ENCODE measurements around the gene INTS1.

The INTS1 gene

DNA sequence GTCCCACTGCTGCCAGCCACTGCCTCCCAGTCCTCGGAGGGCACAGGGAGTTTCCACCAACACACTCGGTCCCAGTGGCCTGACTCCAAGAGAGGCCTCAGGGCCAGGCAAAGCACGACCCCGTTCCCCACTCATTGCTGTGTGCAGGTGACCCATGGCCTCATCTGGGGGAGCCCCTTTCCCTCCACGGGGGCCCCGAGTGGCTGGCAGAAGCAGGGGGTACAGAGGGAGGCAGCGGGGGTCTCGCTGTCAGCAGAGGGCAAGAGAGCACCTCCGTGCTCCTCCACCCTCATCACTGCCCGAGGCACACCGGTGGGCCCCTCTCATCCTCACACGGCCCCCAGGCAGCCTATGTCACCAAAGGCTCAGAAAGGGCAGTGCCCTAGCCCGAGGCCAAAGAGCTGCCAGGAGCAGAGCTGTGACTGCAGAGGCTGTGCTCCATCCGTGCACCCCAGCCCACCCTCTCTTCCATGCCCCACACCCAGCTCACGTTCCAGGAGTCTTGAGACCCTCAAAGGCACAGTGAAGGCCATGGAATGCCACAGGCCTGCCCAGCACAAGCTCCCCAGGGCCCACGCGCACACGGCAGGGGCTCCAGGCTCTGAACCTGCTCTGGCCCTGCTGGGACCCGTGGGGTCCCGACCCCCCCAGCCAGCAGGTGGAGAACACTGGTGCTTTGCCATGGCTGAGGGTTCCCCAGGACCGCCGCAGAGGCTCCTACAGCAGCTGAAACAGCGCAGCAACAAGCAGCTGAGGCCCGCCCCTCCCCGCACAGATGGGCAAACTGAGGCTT, 70.9 kb downstream of the INTS1 start:
- H3K27me3 ChIP-seq (ENCODE audit: control insufficient read depth, low read length) = no peaks in the 10 kb centered on the region
- no peaks in the 10 kb centered on the region for H3K79me2 ChIP-seq (ENCODE audit: control insufficient read depth, low read length)
- H3K4me2 ChIP-seq (ENCODE audit: low read length) = no peak overlapping the region
- no peak overlapping the region for H3K27ac ChIP-seq (ENCODE audit: low read depth, low read length)
- TF ChIP-seq EZH2phosphoT487 (IDR thresholded peaks at IDR 0.05; ENCODE audit: borderline replicate concordance, low read length) = no peak
- TF ChIP-seq, protein P1, sequence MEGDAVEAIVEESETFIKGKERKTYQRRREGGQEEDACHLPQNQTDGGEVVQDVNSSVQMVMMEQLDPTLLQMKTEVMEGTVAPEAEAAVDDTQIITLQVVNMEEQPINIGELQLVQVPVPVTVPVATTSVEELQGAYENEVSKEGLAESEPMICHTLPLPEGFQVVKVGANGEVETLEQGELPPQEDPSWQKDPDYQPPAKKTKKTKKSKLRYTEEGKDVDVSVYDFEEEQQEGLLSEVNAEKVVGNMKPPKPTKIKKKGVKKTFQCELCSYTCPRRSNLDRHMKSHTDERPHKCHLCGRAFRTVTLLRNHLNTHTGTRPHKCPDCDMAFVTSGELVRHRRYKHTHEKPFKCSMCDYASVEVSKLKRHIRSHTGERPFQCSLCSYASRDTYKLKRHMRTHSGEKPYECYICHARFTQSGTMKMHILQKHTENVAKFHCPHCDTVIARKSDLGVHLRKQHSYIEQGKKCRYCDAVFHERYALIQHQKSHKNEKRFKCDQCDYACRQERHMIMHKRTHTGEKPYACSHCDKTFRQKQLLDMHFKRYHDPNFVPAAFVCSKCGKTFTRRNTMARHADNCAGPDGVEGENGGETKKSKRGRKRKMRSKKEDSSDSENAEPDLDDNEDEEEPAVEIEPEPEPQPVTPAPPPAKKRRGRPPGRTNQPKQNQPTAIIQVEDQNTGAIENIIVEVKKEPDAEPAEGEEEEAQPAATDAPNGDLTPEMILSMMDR (IDR thresholded peaks at IDR 0.05; ENCODE audit: low read depth, low read length, poor library complexity, severe bottlenecking) = no peak
- H3K9me2 ChIP-seq (replicated peaks; ENCODE audit: control insufficient read depth, low read length) = no peaks in the 10 kb centered on the region
- H3K9me3 ChIP-seq (ENCODE audit: control insufficient read depth, insufficient read depth, low read length) = no peaks in the 10 kb centered on the region
- H3K36me3 ChIP-seq (ENCODE audit: control insufficient read depth, low read length) = no peaks in the 10 kb centered on the region
- no peaks in the 10 kb centered on the region for H3F3A ChIP-seq (ENCODE audit: control insufficient read depth, insufficient read depth)
- no peak overlapping the region for H3K4me3 ChIP-seq (ENCODE audit: low read length)
- H3K4me1 ChIP-seq (ENCODE audit: control insufficient read depth, low read length) = no peaks in the 10 kb centered on the region
- H4K20me1 ChIP-seq (ENCODE audit: control insufficient read depth, insufficient read depth, low read depth, low read length) = no peaks in the 10 kb centered on the region

DNA sequence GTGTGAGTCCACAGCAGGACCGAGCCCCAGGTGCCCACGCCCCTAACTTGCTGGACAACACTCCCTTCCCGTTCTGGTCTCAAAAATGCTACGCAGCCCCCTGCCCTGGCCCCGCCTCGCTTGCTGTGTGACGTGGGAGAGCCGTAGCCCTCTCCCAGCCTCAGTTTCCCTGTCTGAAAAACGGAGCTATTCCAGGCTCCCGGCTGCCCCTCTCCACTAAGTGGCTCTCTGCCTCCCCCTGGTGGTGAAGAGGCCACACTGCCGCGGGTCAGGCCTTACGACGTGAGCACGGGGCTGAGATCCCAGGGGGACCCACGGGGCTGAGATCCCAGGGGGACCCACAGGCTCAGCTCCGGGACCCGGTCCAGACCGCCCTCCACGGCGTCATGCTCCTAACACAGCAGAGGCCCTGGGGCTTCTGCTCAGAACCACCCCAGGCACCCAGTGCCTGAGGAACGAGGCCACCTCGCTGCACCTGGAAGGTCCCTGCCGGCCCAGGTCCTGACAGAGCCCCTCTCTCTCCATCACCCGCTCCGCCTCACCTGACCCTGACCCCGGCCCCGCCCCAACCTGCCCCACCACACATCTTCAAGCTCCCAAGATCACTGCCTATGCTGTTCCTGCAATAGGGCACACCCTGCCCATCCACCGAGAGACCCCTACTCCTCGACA, 71.6 kb downstream of the INTS1 start:
- H3K27me3 ChIP-seq (ENCODE audit: control insufficient read depth, low read length) = no peaks in the 10 kb centered on the region
- no peak overlapping the region for H3K4me2 ChIP-seq (ENCODE audit: low read length)
- TF ChIP-seq, protein P1 (IDR thresholded peaks at IDR 0.05; ENCODE audit: low read depth, low read length, poor library complexity, severe bottlenecking) = peak; percentile 99
- no peak for TF ChIP-seq EZH2phosphoT487 (IDR thresholded peaks at IDR 0.05; ENCODE audit: borderline replicate concordance, low read length)
- no peaks in the 10 kb centered on the region for H3K36me3 ChIP-seq (ENCODE audit: control insufficient read depth, low read length)
- H3F3A ChIP-seq (ENCODE audit: control insufficient read depth, insufficient read depth) = no peaks in the 10 kb centered on the region
- H3K9me3 ChIP-seq (ENCODE audit: control insufficient read depth, insufficient read depth, low read length) = no peaks in the 10 kb centered on the region
- no peaks in the 10 kb centered on the region for H4K20me1 ChIP-seq (ENCODE audit: control insufficient read depth, insufficient read depth, low read depth, low read length)
- H3K79me2 ChIP-seq (ENCODE audit: control insufficient read depth, low read length) = no peaks in the 10 kb centered on the region
- no peak overlapping the region for H3K4me3 ChIP-seq (ENCODE audit: low read length)
- H3K4me1 ChIP-seq (ENCODE audit: control insufficient read depth, low read length) = no peaks in the 10 kb centered on the region
- H3K9me2 ChIP-seq (replicated peaks; ENCODE audit: control insufficient read depth, low read length) = no peaks in the 10 kb centered on the region
- H3K27ac ChIP-seq (ENCODE audit: low read depth, low read length) = no peak overlapping the region

DNA sequence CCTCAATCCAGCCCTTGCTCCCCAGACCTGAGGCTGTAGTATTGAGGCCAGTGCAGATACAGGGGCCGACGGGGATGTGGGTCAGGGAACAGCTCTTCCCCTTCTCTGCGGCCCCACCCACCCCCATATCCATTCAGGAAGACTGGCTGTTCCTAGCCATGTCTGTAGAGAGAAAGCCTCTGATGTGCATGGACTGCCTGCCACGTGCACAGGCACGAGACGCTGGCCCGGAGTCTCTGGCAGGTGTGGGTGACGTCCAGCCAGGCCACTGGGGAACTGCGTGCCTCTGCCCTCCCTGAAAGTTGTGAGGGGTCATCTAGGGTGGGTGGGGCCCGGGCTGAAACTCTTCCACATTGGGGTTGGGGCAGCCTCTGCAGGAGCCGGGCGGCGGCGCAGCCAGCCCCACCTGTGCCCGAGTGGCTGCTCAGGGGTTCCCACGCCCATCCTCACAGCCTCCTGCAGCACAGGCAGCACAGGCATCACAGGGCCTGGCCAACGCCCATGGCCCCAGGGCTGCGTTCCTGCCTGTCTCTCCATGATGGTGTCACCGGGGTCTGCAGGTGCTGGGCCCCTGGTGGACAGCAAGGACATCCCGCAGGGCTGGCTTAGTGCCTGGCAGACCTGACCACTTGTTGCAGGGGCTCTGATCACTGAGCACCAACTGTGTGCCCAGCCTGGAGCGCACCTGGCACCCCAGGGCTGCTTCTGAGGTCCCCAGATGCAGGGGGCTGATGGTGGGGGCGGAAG, 72.4 kb downstream of the INTS1 start:
- Histone ChIP-seq H3K4me3 (ENCODE audit: low read length) (no peak overlapping the region), H3K36me3 (ENCODE audit: control insufficient read depth, low read length) (no peaks in the 10 kb centered on the region), H3K27me3 (ENCODE audit: control insufficient read depth, low read length) (no peaks in the 10 kb centered on the region), H3K4me2 (ENCODE audit: low read length) (no peak overlapping the region), H3K9me3 (ENCODE audit: control insufficient read depth, insufficient read depth, low read length) (no peaks in the 10 kb centered on the region), H3K9me2 (replicated peaks; ENCODE audit: control insufficient read depth, low read length) (no peaks in the 10 kb centered on the region), H3K4me1 (ENCODE audit: control insufficient read depth, low read length) (no peaks in the 10 kb centered on the region), H4K20me1 (ENCODE audit: control insufficient read depth, insufficient read depth, low read depth, low read length) (no peaks in the 10 kb centered on the region), H3K27ac (ENCODE audit: low read depth, low read length) (no peak overlapping the region), H3K79me2 (ENCODE audit: control insufficient read depth, low read length) (no peaks in the 10 kb centered on the region), H3F3A (ENCODE audit: control insufficient read depth, insufficient read depth) (no peaks in the 10 kb centered on the region)
- TF ChIP-seq, protein P1 (IDR thresholded peaks at IDR 0.05; ENCODE audit: low read depth, low read length, poor library complexity, severe bottlenecking) = no peak
